Smooth muscle cell (in vitro differentiated cells): ENCODE results near the gene C3orf18. TPM values are rescaled to one million over a fixed set of nuclear protein-coding genes. Genes with fewer than 3 reads are reported as not detected.
"Not testable (repeated sequence)": the region's sequence is repeated elsewhere in the genome, so short reads cannot be mapped to it uniquely, and the experiment has no call there.

Experiments used
- DNase-seq: peaks from one replicate; lab custom pipeline; 2025; ENCODE audit not compliant: unreplicated experiment; lab: John Stamatoyannopoulos, UW
- H2AFZ ChIP-seq: fragments of 200-600 bp; sonication (generic); 2 replicates; pipeline ENCODE4 v1.6.0; 2016; ENCODE audit warnings: antibody characterized with exemption, low read depth, mild to moderate bottlenecking
- H3F3A ChIP-seq: fragments of 200-600 bp; sonication (generic); 2 replicates; pipeline ENCODE4 v1.6.0; 2017; ENCODE audit warnings: antibody characterized with exemption, low read depth
- H3K27ac ChIP-seq: fragments of 200-600 bp; sonication (generic); 2 replicates; pipeline ENCODE4 v1.5.1; 2016; ENCODE audit warnings: low read depth, mild to moderate bottlenecking
- H3K27me3 ChIP-seq: fragments of 200-600 bp; sonication (generic); 2 replicates; pipeline ENCODE4 v1.6.1; 2016; ENCODE audit warnings: low read depth, mild to moderate bottlenecking
- H3K36me3 ChIP-seq: fragments of 200-600 bp; sonication (generic); 2 replicates; pipeline ENCODE4 v1.5.1; 2016; ENCODE audit warnings: low read depth
- H3K4me1 ChIP-seq: fragments of 200-600 bp; sonication (generic); 2 replicates; pipeline ENCODE4 v1.5.1; 2016; ENCODE audit warnings: low read depth
- H3K4me2 ChIP-seq: fragments of 200-600 bp; sonication (generic); 2 replicates; pipeline ENCODE4 v1.6.0; 2016; ENCODE audit warnings: mild to moderate bottlenecking
- H3K4me3 ChIP-seq: fragments of 200-600 bp; sonication (generic); 2 replicates; pipeline ENCODE4 v1.5.1; 2016; ENCODE audit warnings: mild to moderate bottlenecking
- H3K79me2 ChIP-seq: fragments of 200-600 bp; sonication (generic); 2 replicates; pipeline ENCODE4 v1.6.0; 2016; ENCODE audit warnings: low read depth, mild to moderate bottlenecking
- H3K9ac ChIP-seq: fragments of 200-600 bp; sonication (generic); 2 replicates; pipeline ENCODE4 v1.6.0; 2016; ENCODE audit warnings: low read depth
- H3K9me3 ChIP-seq: fragments of 200-600 bp; sonication (generic); replicated peaks from 2 replicates; pipeline ENCODE4 v1.5.1; 2016; ENCODE audit warnings: low read depth
- H4K20me1 ChIP-seq: fragments of 200-600 bp; sonication (generic); 2 replicates; pipeline ENCODE4 v1.6.0; 2016; ENCODE audit warnings: low read depth
- WGBS: methylation state at CpG from one replicate; pipeline ENCODE4 v1.1.7; 2016; ENCODE audit warnings: low lambda C conversion rate; 5-methylcytosine and 5-hydroxymethylcytosine counted together
- polyA plus RNA-seq: library from polyadenylated mRNA; unstranded; fragments of >200 nt; fragmentation: Nextera tagmentation; extraction: Ambion mirVana; gene quantifications from 2 replicates; pipeline ENCODE4 v1.2.1, GENCODE V29; 2016
- total RNA-seq: library from RNA; depleted of rRNA; stranded (reverse); fragments of >200 nt; gene quantifications from 2 replicates; pipeline ENCODE4 v1.2.3, GENCODE V29; 2014
- TF ChIP-seq, protein P1 (sequence below): fragments of 200-600 bp; sonication (generic); IDR thresholded peaks from 2 replicates; pipeline ENCODE4 v1.5.1; 2017; ENCODE audit warnings: borderline replicate concordance, mild to moderate bottlenecking, antibody characterized with exemption; ENCODE audit not compliant: insufficient read depth, poor library complexity, severe bottlenecking

C3orf18 gene
- total and polyA plus RNA-seq, 2 experiments from 2014 or later, result 8.7 to 20.0 TPM

DNA sequence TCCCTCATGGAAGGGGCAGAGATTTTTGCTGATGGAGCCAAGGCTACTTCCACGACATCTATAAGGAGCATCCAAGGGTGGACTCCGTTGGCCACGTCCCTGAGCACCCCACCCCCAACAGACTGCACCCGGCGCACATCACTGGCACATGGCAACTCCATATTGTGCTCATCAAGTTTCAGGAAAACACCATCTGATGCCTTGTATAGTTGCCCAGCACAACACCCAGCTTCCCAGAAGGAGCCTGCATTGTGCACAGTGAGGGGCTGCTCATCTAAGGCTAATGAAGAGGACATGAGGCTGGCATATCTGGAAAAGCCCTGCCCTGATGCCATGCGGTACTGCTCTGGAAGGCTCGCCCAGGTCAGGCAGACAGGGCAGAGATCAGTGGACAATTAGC, 49.1 kb downstream of the C3orf18 start:
- TF ChIP-seq, protein P1, sequence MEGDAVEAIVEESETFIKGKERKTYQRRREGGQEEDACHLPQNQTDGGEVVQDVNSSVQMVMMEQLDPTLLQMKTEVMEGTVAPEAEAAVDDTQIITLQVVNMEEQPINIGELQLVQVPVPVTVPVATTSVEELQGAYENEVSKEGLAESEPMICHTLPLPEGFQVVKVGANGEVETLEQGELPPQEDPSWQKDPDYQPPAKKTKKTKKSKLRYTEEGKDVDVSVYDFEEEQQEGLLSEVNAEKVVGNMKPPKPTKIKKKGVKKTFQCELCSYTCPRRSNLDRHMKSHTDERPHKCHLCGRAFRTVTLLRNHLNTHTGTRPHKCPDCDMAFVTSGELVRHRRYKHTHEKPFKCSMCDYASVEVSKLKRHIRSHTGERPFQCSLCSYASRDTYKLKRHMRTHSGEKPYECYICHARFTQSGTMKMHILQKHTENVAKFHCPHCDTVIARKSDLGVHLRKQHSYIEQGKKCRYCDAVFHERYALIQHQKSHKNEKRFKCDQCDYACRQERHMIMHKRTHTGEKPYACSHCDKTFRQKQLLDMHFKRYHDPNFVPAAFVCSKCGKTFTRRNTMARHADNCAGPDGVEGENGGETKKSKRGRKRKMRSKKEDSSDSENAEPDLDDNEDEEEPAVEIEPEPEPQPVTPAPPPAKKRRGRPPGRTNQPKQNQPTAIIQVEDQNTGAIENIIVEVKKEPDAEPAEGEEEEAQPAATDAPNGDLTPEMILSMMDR, result no peak
- no peak overlapping the region for H3K27ac ChIP-seq
- no peaks in the 10 kb centered on the region for H3K27me3 ChIP-seq
- peaks cover 25% of the 10 kb centered on the region for H3K4me1 ChIP-seq
- H3K9ac ChIP-seq, result no peak overlapping the region
- no peaks in the 10 kb centered on the region for H3K79me2 ChIP-seq
- no peaks in the 10 kb centered on the region for H3K36me3 ChIP-seq
- no peaks in the 10 kb centered on the region for H3F3A ChIP-seq
- 99% methylated on average over 7 of the region's 7 CpGs for WGBS
- no peak overlapping the region for H3K4me2 ChIP-seq
- H3K9me3 ChIP-seq, result no peaks in the 10 kb centered on the region
- DNase-seq, result no peak
- H2AFZ ChIP-seq, result no peak overlapping the region
- H3K4me3 ChIP-seq, result no peak overlapping the region
- no peaks in the 10 kb centered on the region for H4K20me1 ChIP-seq

GRCh38 chr3:50517721-50518206, 49.8 kb downstream of the C3orf18 start:
- no peak for DNase-seq
- H3F3A ChIP-seq, result no peaks in the 10 kb centered on the region
- H3K4me3 ChIP-seq, result no peak overlapping the region
- no peaks in the 10 kb centered on the region for H3K27me3 ChIP-seq
- WGBS, result 72% methylated on average over 4 of the region's 4 CpGs
- TF ChIP-seq, protein P1, result no peak
- H3K27ac ChIP-seq, result no peak overlapping the region
- H4K20me1 ChIP-seq, result no peaks in the 10 kb centered on the region
- H3K4me1 ChIP-seq, result peaks cover 25% of the 10 kb centered on the region
- no peak overlapping the region for H2AFZ ChIP-seq
- no peak overlapping the region for H3K9ac ChIP-seq
- H3K9me3 ChIP-seq, result no peaks in the 10 kb centered on the region
- no peaks in the 10 kb centered on the region for H3K79me2 ChIP-seq
- no peak overlapping the region for H3K4me2 ChIP-seq
- no peaks in the 10 kb centered on the region for H3K36me3 ChIP-seq

DNA sequence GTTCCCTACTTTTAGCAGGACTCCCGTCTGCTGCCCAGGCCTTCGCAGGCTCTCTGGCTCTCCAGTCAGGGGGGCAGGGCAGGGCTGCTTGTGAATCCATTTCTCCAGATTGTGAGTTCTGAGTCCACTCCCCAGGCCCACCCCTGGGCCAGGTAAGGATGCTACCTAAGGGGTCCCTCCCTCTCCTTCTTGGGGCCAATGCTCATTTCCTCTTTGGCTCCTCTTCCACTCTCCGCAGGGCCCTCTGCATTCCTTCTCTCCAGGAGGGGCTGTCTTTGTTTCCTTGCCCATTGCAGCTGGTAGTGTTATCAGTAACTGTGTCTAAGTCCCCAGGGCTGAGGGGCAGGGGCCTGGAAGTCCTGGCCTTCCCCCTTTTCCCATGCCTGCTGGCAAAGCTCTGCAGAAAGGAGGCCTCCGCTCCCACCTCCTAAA, 51.1 kb downstream of the C3orf18 start:
- no peak overlapping the region for H3K9ac ChIP-seq
- no peak for DNase-seq
- H4K20me1 ChIP-seq, result no peaks in the 10 kb centered on the region
- H3K36me3 ChIP-seq, result no peaks in the 10 kb centered on the region
- peaks cover 25% of the 10 kb centered on the region for H3K4me1 ChIP-seq
- no peaks in the 10 kb centered on the region for H3F3A ChIP-seq
- no peak overlapping the region for H3K27ac ChIP-seq
- no peaks in the 10 kb centered on the region for H3K9me3 ChIP-seq
- TF ChIP-seq, protein P1, result no peak
- peak overlapping the region; percentile 56 for H2AFZ ChIP-seq
- H3K4me3 ChIP-seq, result no peak overlapping the region
- no peaks in the 10 kb centered on the region for H3K79me2 ChIP-seq
- WGBS, result 43% methylated on average over 4 of the region's 4 CpGs
- no peaks in the 10 kb centered on the region for H3K27me3 ChIP-seq
- peak overlapping the region; percentile 85 for H3K4me2 ChIP-seq

- Histone ChIP-seq H3K4me1 (peaks cover 25% of the 10 kb centered on the region), H3K4me2 (peak overlapping the region; percentile 85), H3K9me3 (no peaks in the 10 kb centered on the region), H3K9ac (no peak overlapping the region), H3K4me3 (peak overlapping the region; percentile 25), H3K36me3 (no peaks in the 10 kb centered on the region), H2AFZ (peak overlapping the region; percentile 56), H3K27me3 (no peaks in the 10 kb centered on the region), H3F3A (no peaks in the 10 kb centered on the region), H3K79me2 (no peaks in the 10 kb centered on the region), H4K20me1 (no peaks in the 10 kb centered on the region), H3K27ac (no peak overlapping the region)
- TF ChIP-seq, protein P1, result no peak
- WGBS, result 12% methylated on average over 21 of the region's 22 CpGs
- DNase-seq, result peak; percentile 30
Measured at GRCh38 chr3:50515565-50516439, 51.7 kb downstream of the C3orf18 start.

- H3K36me3 ChIP-seq, result not testable (repeated sequence)
Measured at GRCh38 chr3:50512908-50513307, 54.6 kb downstream of the C3orf18 start.

More at GRCh38 chr3:50512908-50513307, 54.6 kb downstream of the C3orf18 start:
- not testable (repeated sequence) for H3K79me2 ChIP-seq, H3K27me3 ChIP-seq, H3F3A ChIP-seq, H3K27ac ChIP-seq, H3K9ac ChIP-seq, H2AFZ ChIP-seq, H3K4me2 ChIP-seq, H3K9me3 ChIP-seq, DNase-seq, H4K20me1 ChIP-seq, H3K4me3 ChIP-seq
- H3K4me1 ChIP-seq, result peaks cover 25% of the 10 kb centered on the region
- WGBS, result 88% methylated on average over 8 of the region's 8 CpGs
